ENCODE results near the gene BPIFA3. TPM values are rescaled to one million over a fixed set of nuclear protein-coding genes. Genes with fewer than 3 reads are reported as not detected.

The BPIFA3 gene
- total and polyA plus RNA-seq, 2 donors: 0.02 TPM; not detected in 1

- H3K9me3 ChIP-seq (ENCODE audit: control insufficient read depth in 2 of 2, insufficient read depth in 1 of 2, low read length in 1 of 2): no peaks in the 10 kb centered on the region
- H3K36me3 ChIP-seq (ENCODE audit: control insufficient read depth in 2 of 2, insufficient read depth in 2 of 2, low read length in 1 of 2): no peaks in the 10 kb centered on the region
- 45% methylated on average over 5 of the region's 5 CpGs for WGBS
- no peak overlapping the region for H3K4me3 ChIP-seq (ENCODE audit: low read length in 2 of 2)
- no peak overlapping the region for H3K27ac ChIP-seq (ENCODE audit: low read depth in 1 of 2, low read length in 1 of 2)
- no peak for DNase-seq (ENCODE audit: low read depth in 6 of 9, low spot score in 9 of 9)
- H3K27me3 ChIP-seq (ENCODE audit: control insufficient read depth in 2 of 2, insufficient read depth in 1 of 2, low read length in 1 of 2): peaks cover 0 to 3% of the 10 kb centered on the region in 2 donors
- H3K4me1 ChIP-seq (ENCODE audit: control insufficient read depth in 2 of 2, insufficient read depth in 2 of 2, low read length in 2 of 2): no peaks in the 10 kb centered on the region
These were observed 16.1 kb downstream of the BPIFA3 start for GRCh38 chr20:33233129-33233774.

- Histone ChIP-seq H3K4me3 (ENCODE audit: low read length in 2 of 2) (no peak overlapping the region), H3K36me3 (ENCODE audit: control insufficient read depth in 2 of 2, insufficient read depth in 2 of 2, low read length in 1 of 2) (no peaks in the 10 kb centered on the region), H3K27ac (ENCODE audit: low read depth in 1 of 2, low read length in 1 of 2) (no peak overlapping the region), H3K9me3 (ENCODE audit: control insufficient read depth in 2 of 2, insufficient read depth in 1 of 2, low read length in 1 of 2) (no peaks in the 10 kb centered on the region), H3K27me3 (ENCODE audit: control insufficient read depth in 2 of 2, insufficient read depth in 1 of 2, low read length in 1 of 2) (peaks cover 0 to 3% of the 10 kb centered on the region in 2 donors), H3K4me1 (ENCODE audit: control insufficient read depth in 2 of 2, insufficient read depth in 2 of 2, low read length in 2 of 2) (no peaks in the 10 kb centered on the region)
- WGBS: 96% methylated on average over 2 of the region's 2 CpGs
- DNase-seq (ENCODE audit: low read depth in 6 of 9, low spot score in 9 of 9): no peak
These were observed 16.9 kb downstream of the BPIFA3 start for GRCh38 chr20:33234050-33234449.

- WGBS: 78% methylated on average over 5 of the region's 5 CpGs
- DNase-seq (ENCODE audit: low read depth in 6 of 9, low spot score in 9 of 9): no peak
- Histone ChIP-seq H3K4me3 (ENCODE audit: low read length in 2 of 2) (no peak within 1 kb of the TSS), H3K9me3 (ENCODE audit: control insufficient read depth in 2 of 2, insufficient read depth in 1 of 2, low read length in 1 of 2) (no peaks in the 10 kb centered on the region), H3K27ac (ENCODE audit: low read depth in 1 of 2, low read length in 1 of 2) (no peak within 1 kb of the TSS), H3K36me3 (ENCODE audit: control insufficient read depth in 2 of 2, insufficient read depth in 2 of 2, low read length in 1 of 2) (no peaks in the 10 kb centered on the region), H3K4me1 (ENCODE audit: control insufficient read depth in 2 of 2, insufficient read depth in 2 of 2, low read length in 2 of 2) (no peaks in the 10 kb centered on the region), H3K27me3 (ENCODE audit: control insufficient read depth in 2 of 2, insufficient read depth in 1 of 2, low read length in 1 of 2) (peaks cover 0 to 3% of the 10 kb centered on the region in 2 donors)
These were observed 18.5 kb downstream of the BPIFA3 start, which contains the start of gene BPIFA1 for GRCh38 chr20:33235696-33236095. Gene BPIFA1, plus strand, starts transcription at chr20:33235996. Its CDS starts 1,716 bp downstream, at chr20:33237712.

DNA sequence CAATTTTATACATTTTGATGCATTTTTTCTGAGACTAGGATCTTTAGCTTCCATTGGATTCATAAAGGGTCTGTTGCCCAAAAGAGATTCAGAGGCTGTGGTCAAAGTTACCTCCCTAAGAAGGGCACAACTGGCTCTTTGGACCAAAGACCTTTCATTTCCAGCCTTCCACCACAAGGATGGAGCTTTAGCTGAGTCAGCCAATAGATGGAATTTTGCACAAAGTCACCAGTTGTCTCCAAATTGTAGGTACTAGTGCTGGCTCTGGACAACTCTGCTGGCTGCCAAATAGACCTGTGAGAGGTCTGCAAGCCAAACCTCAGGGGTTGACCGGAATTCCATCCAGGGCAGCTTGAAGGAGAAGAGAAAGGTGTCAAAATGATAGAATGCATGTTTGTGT, 19.2 kb downstream of the BPIFA3 start:
- no peaks in the 10 kb centered on the region for H3K9me3 ChIP-seq (ENCODE audit: control insufficient read depth in 2 of 2, insufficient read depth in 1 of 2, low read length in 1 of 2)
- WGBS: 77% methylated on average over 1 of the region's 1 CpG
- no peak for DNase-seq (ENCODE audit: low read depth in 6 of 9, low spot score in 9 of 9)
- no peak overlapping the region for H3K27ac ChIP-seq (ENCODE audit: low read depth in 1 of 2, low read length in 1 of 2)
- no peak overlapping the region for H3K4me3 ChIP-seq (ENCODE audit: low read length in 2 of 2)
- H3K36me3 ChIP-seq (ENCODE audit: control insufficient read depth in 2 of 2, insufficient read depth in 2 of 2, low read length in 1 of 2): no peaks in the 10 kb centered on the region
- no peaks in the 10 kb centered on the region for H3K4me1 ChIP-seq (ENCODE audit: control insufficient read depth in 2 of 2, insufficient read depth in 2 of 2, low read length in 2 of 2)
- H3K27me3 ChIP-seq (ENCODE audit: control insufficient read depth in 2 of 2, insufficient read depth in 1 of 2, low read length in 1 of 2): peaks cover 0 to 3% of the 10 kb centered on the region in 2 donors

DNA sequence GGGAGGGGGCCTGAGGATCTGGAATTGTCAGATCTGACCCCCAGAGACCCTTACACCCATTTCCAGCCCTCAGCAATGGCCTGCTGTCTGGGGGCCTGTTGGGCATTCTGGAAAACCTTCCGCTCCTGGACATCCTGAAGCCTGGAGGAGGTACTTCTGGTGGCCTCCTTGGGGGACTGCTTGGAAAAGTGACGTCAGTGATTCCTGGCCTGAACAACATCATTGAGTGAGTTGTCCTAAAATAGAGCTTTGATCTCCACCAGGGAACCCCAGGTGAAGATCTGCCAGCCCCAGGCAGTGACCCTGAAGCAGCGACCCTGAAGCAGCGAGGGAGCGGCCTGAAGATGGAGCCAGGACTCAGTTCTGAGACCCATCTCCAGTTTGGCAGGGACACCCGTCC, 20.8 kb downstream of the BPIFA3 start:
- peaks cover 0 to 3% of the 10 kb centered on the region in 2 donors for H3K27me3 ChIP-seq (ENCODE audit: control insufficient read depth in 2 of 2, insufficient read depth in 1 of 2, low read length in 1 of 2)
- WGBS: 88% methylated on average over 6 of the region's 6 CpGs

GRCh38 chr20:33239418-33239817, 22.3 kb downstream of the BPIFA3 start:
- no peak overlapping the region for H3K27ac ChIP-seq (ENCODE audit: low read depth in 1 of 2, low read length in 1 of 2)
- H3K4me3 ChIP-seq (ENCODE audit: low read length in 2 of 2): no peak overlapping the region
- WGBS: 59% methylated on average over 1 of the region's 1 CpG
- no peaks in the 10 kb centered on the region for H3K9me3 ChIP-seq (ENCODE audit: control insufficient read depth in 2 of 2, insufficient read depth in 1 of 2, low read length in 1 of 2)
- no peaks in the 10 kb centered on the region for H3K4me1 ChIP-seq (ENCODE audit: control insufficient read depth in 2 of 2, insufficient read depth in 2 of 2, low read length in 2 of 2)
- H3K27me3 ChIP-seq (ENCODE audit: control insufficient read depth in 2 of 2, insufficient read depth in 1 of 2, low read length in 1 of 2): no peaks in the 10 kb centered on the region
- no peaks in the 10 kb centered on the region for H3K36me3 ChIP-seq (ENCODE audit: control insufficient read depth in 2 of 2, insufficient read depth in 2 of 2, low read length in 1 of 2)
- DNase-seq (ENCODE audit: low read depth in 6 of 9, low spot score in 9 of 9): no peak

More for the DNA sequence above, 20.8 kb downstream of the BPIFA3 start:
- Histone ChIP-seq H3K27ac (ENCODE audit: low read depth in 1 of 2, low read length in 1 of 2) (no peak overlapping the region), H3K4me1 (ENCODE audit: control insufficient read depth in 2 of 2, insufficient read depth in 2 of 2, low read length in 2 of 2) (no peaks in the 10 kb centered on the region), H3K4me3 (ENCODE audit: low read length in 2 of 2) (no peak overlapping the region), H3K36me3 (ENCODE audit: control insufficient read depth in 2 of 2, insufficient read depth in 2 of 2, low read length in 1 of 2) (no peaks in the 10 kb centered on the region), H3K9me3 (ENCODE audit: control insufficient read depth in 2 of 2, insufficient read depth in 1 of 2, low read length in 1 of 2) (no peaks in the 10 kb centered on the region)
- DNase-seq (ENCODE audit: low read depth in 6 of 9, low spot score in 9 of 9): no peak

DNA sequence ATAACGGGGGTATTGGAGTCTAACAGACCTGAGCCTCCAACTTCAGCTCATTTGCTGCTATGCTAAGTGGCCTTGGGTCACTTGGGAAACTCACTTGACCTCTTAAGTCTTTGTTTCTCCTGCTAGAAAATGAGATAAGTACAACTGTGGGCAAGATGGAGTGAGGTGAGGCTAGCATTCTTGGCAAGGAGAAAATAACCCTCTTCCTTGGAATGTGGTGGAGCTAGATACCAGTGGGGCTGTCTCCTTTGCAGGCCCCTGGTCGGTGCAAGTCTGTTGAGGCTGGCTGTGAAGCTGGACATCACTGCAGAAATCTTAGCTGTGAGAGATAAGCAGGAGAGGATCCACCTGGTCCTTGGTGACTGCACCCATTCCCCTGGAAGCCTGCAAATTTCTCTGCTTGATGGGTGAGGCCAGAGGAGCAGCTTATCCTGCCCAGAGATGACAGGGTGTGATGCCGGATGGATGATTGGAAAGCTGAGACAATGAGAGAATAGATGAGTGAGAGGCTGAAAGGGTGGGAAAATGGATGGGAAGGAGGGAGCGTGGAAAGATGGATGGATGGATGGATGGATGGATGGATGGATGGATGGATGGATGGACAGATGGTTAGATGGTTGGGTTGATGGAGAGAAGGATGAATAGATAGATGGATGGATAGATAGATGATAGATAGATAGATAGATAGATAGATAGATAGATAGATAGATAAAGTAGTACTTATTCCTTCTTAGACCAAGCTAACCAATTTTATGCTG, 23.0 kb downstream of the BPIFA3 start:
- Histone ChIP-seq H3K36me3 (ENCODE audit: control insufficient read depth in 2 of 2, insufficient read depth in 2 of 2, low read length in 1 of 2) (no peaks in the 10 kb centered on the region), H3K27me3 (ENCODE audit: control insufficient read depth in 2 of 2, insufficient read depth in 1 of 2, low read length in 1 of 2) (no peaks in the 10 kb centered on the region), H3K9me3 (ENCODE audit: control insufficient read depth in 2 of 2, insufficient read depth in 1 of 2, low read length in 1 of 2) (no peaks in the 10 kb centered on the region), H3K4me1 (ENCODE audit: control insufficient read depth in 2 of 2, insufficient read depth in 2 of 2, low read length in 2 of 2) (no peaks in the 10 kb centered on the region), H3K27ac (ENCODE audit: low read depth in 1 of 2, low read length in 1 of 2) (no peak overlapping the region), H3K4me3 (ENCODE audit: low read length in 2 of 2) (no peak overlapping the region)
- DNase-seq (ENCODE audit: low read depth in 6 of 9, low spot score in 9 of 9): no peak
- WGBS: 87% methylated on average over 4 of the region's 4 CpGs

GRCh38 chr20:33240923-33241322, 23.8 kb downstream of the BPIFA3 start:
- H3K9me3 ChIP-seq (ENCODE audit: control insufficient read depth in 2 of 2, insufficient read depth in 1 of 2, low read length in 1 of 2): no peaks in the 10 kb centered on the region
- no peaks in the 10 kb centered on the region for H3K27me3 ChIP-seq (ENCODE audit: control insufficient read depth in 2 of 2, insufficient read depth in 1 of 2, low read length in 1 of 2)
- no peak for DNase-seq (ENCODE audit: low read depth in 6 of 9, low spot score in 9 of 9)
- H3K36me3 ChIP-seq (ENCODE audit: control insufficient read depth in 2 of 2, insufficient read depth in 2 of 2, low read length in 1 of 2): no peaks in the 10 kb centered on the region
- H3K4me3 ChIP-seq (ENCODE audit: low read length in 2 of 2): no peak overlapping the region
- WGBS: 85% methylated on average over 5 of the region's 5 CpGs
- H3K4me1 ChIP-seq (ENCODE audit: control insufficient read depth in 2 of 2, insufficient read depth in 2 of 2, low read length in 2 of 2): no peaks in the 10 kb centered on the region
- no peak overlapping the region for H3K27ac ChIP-seq (ENCODE audit: low read depth in 1 of 2, low read length in 1 of 2)

DNA sequence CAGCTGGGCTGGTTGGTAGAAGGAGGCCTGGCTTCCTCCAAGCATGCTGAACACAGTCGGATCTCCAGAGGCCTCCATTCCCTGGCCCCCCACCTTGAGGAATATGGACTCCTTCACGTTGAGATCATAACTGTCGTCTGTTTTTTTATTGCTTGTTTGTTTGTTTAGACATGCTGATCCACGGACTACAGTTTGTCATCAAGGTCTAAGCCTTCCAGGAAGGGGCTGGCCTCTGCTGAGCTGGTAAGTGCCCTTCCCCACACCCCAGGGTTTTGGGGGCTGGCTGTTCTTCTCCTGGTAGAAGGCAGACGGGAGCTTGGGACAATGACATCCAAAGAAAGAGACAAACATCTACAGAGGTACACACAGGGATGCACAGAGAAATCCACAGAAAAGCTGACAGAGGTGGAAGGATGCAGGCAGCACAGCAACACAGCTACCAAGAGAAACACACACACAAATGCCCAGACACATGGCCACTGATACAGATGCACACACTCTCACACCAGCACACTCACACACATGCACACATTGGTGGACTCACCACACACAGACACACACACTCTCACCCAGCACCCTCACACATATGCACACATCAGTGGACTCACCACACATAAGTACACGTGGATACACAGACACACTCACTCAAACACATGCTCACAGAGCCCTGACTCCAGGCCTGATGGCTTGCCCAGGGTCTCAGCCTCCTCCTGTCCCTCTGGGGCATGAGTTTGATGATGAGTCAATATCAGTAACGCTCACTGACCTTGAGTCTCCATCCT, 25.4 kb downstream of the BPIFA3 start:
- Histone ChIP-seq H3K27me3 (ENCODE audit: control insufficient read depth in 2 of 2, insufficient read depth in 1 of 2, low read length in 1 of 2) (no peaks in the 10 kb centered on the region), H3K9me3 (ENCODE audit: control insufficient read depth in 2 of 2, insufficient read depth in 1 of 2, low read length in 1 of 2) (no peaks in the 10 kb centered on the region), H3K36me3 (ENCODE audit: control insufficient read depth in 2 of 2, insufficient read depth in 2 of 2, low read length in 1 of 2) (no peaks in the 10 kb centered on the region), H3K4me3 (ENCODE audit: low read length in 2 of 2) (no peak overlapping the region), H3K27ac (ENCODE audit: low read depth in 1 of 2, low read length in 1 of 2) (no peak overlapping the region), H3K4me1 (ENCODE audit: control insufficient read depth in 2 of 2, insufficient read depth in 2 of 2, low read length in 2 of 2) (no peaks in the 10 kb centered on the region)
- WGBS: 86% methylated on average over 7 of the region's 7 CpGs
- DNase-seq (ENCODE audit: low read depth in 6 of 9, low spot score in 9 of 9): no peak
